OCI-LY1 (cell line): ENCODE data around the gene TNNT2.

ENCODE experiments used
- CTCF ChIP-seq: fragments of 200-600 bp; sonication (generic), shearing (Covaris generic); IDR thresholded peaks from 2 replicates; pipeline ENCODE4 v1.5.1; 2017; ENCODE audit warnings: mild to moderate bottlenecking, antibody characterized with exemption, low read length, moderate library complexity, mixed read lengths
- EZH2 ChIP-seq: fragments of 200-600 bp; sonication (generic), shearing (Covaris generic); IDR thresholded peaks from 2 replicates; pipeline ENCODE4 v1.8.0; 2017; ENCODE audit warnings: borderline replicate concordance, mixed run types, mild to moderate bottlenecking, antibody characterized with exemption, low read length, moderate library complexity, mixed read lengths

- no peak for TF ChIP-seq CTCF
- no peak for TF ChIP-seq EZH2
These were observed 17.0 kb downstream of the TNNT2 start for GRCh38 chr1:201360486-201360885.
